GM12864 (cell line): Measurements from ENCODE around the gene MED27.

Source experiments
- DNase-seq: peaks from one replicate; pipeline ENCODE4 v3.0.0-alpha.2; 2011; ENCODE audit warnings: low read depth
- H3K4me3 ChIP-seq: 2 replicates; pipeline ENCODE4 v1.5.1; 2011; ENCODE audit warnings: mild to moderate bottlenecking, low read depth, low read length, control low read depth
- CTCF ChIP-seq: IDR thresholded peaks from 2 replicates; pipeline ENCODE4 v1.5.1; 2011; ENCODE audit warnings: low read depth, mild to moderate bottlenecking, moderate library complexity, low read length, control low read depth, inconsistent platforms; ENCODE audit errors: missing control alignments

The MED27 gene

DNA sequence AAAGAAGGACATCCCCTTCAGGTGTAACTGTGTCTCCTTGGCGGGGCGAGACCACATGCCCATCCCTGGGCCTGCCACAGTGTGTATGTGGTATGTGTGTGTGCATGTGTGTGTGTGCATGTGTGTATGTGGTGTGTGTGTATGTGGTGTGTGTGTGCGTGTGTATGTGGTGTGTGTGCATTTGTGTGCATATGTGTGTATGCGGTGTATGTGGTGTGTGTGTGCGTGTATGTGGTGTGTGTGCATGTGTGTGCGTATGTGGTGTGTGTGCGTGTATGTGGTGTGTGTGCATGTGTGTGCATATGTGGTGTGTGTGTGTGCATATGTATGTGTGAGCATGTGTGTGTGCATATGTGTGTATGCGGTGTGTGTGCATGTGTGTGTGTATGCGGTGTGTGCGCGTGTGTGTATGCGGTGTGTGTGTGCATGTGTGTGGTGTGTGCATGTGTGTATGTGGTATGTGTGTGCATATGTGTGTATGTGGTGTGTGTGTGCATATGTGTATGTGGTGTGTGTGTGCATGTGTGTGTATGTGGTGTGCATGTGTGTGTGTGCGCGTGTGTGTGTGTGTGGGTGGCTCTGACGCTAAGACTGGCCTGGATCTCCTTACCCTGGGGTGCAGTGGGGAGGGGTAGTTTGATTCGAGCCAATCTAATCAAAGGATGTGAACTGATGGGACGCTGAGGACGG, 231.9 kb downstream of the MED27 start:
- H3K4me3 ChIP-seq, result no peak overlapping the region
- DNase-seq, result no peak
- no peak for TF ChIP-seq CTCF

DNA sequence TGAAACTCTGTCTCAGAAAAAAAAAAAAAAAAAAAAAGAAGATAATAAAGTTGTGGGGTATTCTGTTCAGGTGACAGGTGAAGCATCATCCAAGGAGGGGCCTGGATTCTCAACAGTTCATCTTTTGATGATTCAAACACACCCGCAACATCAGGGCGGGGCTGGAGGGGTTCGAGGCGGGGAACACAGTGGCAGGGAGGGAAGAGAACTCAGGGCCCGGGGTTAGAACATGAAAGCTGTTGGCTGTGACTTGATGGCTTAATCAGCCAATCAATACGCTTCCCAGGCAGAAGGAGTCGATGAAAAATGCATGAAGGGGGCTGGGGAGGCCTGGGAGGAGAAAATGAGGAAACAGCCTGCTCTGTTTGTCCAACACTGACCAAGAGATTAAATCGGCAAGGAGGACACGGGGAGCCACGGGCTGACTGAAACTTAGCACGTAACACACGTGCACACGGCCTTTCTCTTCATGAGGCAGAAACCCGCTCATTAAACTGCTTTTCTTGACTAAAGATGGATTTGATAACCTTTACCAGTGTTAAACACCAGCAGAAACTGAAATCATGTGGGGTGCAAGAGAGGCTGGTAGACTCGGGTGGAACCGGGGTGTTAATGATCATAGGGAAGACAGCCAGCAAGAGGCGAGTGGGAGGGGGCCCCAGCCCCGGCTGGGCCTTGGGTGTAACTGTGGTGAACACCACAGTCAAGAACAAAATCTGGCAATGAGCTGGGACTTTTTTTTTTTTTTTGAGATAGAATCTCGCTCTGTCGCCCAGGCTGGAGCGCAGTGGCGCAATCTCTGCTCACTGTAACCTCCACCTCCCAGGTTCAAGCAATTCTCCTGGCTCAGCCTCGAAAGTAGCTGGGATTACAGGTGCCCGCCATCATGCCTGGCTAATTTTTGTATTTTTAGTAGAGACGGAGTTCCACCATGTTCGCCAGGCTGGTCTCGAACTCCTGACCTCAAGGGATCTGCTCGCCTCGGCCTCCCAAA, 234.1 kb downstream of the MED27 start:
- no peak for DNase-seq
- TF ChIP-seq CTCF, result no peak
- no peak overlapping the region for H3K4me3 ChIP-seq

DNA sequence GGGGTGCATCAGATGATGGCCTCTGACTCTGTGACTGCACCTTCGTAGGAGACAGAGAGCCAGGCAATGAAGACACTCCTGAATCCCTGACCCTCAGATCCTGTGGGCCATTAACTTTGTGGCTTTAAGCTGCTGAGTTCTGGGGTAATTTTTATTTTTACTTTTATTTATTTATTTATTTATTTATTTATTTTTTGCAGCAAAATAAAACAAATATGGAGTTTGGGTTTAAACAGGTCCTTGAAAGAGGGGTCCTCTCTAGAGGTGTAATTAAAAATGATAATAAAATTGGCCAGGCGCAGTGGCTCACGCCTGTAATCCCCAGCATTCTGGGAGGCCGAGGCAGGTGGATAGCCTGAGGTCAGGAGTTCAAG, 234.9 kb downstream of the MED27 start:
- H3K4me3 ChIP-seq, result no peak overlapping the region
- TF ChIP-seq CTCF, result no peak
- no peak for DNase-seq

DNA sequence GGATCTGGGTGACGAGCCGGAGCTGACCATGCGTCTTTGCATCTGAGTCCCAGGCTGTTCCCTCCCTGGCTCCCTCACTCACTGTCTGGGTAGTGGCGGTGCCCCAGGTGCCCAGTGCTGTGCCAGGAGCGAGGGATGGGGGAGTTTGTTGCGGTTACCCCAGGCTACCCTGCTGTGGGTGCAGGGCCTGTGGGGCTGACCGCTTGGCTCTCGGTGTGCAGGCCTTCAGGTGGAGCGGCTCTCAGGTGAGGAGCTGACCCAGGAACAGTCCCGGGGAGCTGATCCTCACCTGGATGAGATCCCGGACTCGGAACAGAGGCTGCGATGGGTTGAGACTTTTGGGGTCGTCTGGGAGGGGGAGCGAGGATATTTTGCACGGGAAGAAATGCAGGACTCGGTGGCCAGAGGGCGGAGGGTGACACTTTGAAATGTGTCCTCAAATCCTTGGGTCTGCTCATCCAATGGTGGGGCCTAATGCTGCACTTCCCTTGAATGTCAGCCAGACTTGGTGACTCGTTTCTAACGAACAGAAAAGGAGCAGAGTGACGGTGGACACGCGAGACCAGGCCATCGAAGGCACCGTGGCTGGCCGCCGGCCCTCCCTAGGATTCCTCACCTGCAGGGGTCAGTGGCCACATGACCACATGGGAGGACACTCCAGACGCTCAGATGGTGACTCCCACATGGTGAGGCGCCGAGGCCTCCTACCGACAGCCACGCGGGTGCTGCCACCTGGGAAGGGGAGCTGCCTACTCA, 235.5 kb downstream of the MED27 start:
- TF ChIP-seq CTCF, result no peak
- DNase-seq, result no peak
- no peak overlapping the region for H3K4me3 ChIP-seq

GRCh38 chr9:131841765-131842318, 237.8 kb downstream of the MED27 start:
- no peak for DNase-seq
- no peak for TF ChIP-seq CTCF

More at GRCh38 chr9:131841765-131842318, 237.8 kb downstream of the MED27 start:
- no peak overlapping the region for H3K4me3 ChIP-seq
